Endodermal cell (in vitro differentiated cells): ENCODE results near the gene HSPB1. TPM values are rescaled to one million over a fixed set of nuclear protein-coding genes. Genes with fewer than 3 reads are reported as not detected.

ENCODE experiments used
- DNase-seq: peaks from one replicate; pipeline ENCODE4 v3.0.0-alpha.2; 2017
- H3K27ac ChIP-seq: 2 replicates; pipeline ENCODE4 v1.5.1; 2013; ENCODE audit warnings: mild to moderate bottlenecking, low read depth, low read length, moderate library complexity
- H3K27me3 ChIP-seq: 2 replicates; pipeline ENCODE4 v1.6.1; 2013; ENCODE audit warnings: mild to moderate bottlenecking, low read length, moderate library complexity; ENCODE audit not compliant: insufficient read depth, control insufficient read depth, poor library complexity, severe bottlenecking
- H3K36me3 ChIP-seq: 2 replicates; pipeline ENCODE4 v1.7.0; 2013; ENCODE audit warnings: mild to moderate bottlenecking, low read length, moderate library complexity; ENCODE audit not compliant: control insufficient read depth, insufficient read depth
- H3K4me1 ChIP-seq: one replicate; pipeline ENCODE4 v1.7.0; 2013; ENCODE audit warnings: low read length; ENCODE audit not compliant: control insufficient read depth, insufficient read depth
- H3K4me3 ChIP-seq: 2 replicates; pipeline ENCODE4 v1.5.1; 2013; ENCODE audit warnings: mild to moderate bottlenecking, low read length, moderate library complexity
- H3K9ac ChIP-seq: 2 replicates; pipeline ENCODE4 v1.6.1; 2013; ENCODE audit warnings: mild to moderate bottlenecking, low read length, moderate library complexity; ENCODE audit not compliant: poor library complexity, severe bottlenecking; ENCODE audit errors: extremely low read depth
- H3K9me3 ChIP-seq: 2 replicates; pipeline ENCODE4 v1.6.1; 2013; ENCODE audit warnings: mild to moderate bottlenecking, low read length, moderate library complexity; ENCODE audit not compliant: control insufficient read depth
- H3K27ac Mint-ChIP-seq: 2 replicates; pipeline ENCODE4 v1.8.0; 2020; ENCODE audit warnings: mixed read lengths
- H3K27me3 Mint-ChIP-seq: 2 replicates; pipeline ENCODE4 v1.8.0; 2021; ENCODE audit warnings: mild to moderate bottlenecking, mixed read lengths; ENCODE audit not compliant: insufficient read depth
- H3K36me3 Mint-ChIP-seq: 2 replicates; pipeline ENCODE4 v1.8.0; 2020; ENCODE audit warnings: low read depth, mixed read lengths
- H3K4me1 Mint-ChIP-seq: 2 replicates; pipeline ENCODE4 v1.8.0; 2020; ENCODE audit warnings: mixed read lengths
- H3K4me3 Mint-ChIP-seq: 2 replicates; pipeline ENCODE4 v1.8.0; 2020; ENCODE audit warnings: mild to moderate bottlenecking, moderate library complexity, mixed read lengths
- H3K9me3 Mint-ChIP-seq: 2 replicates; pipeline ENCODE4 v1.8.0; 2020; ENCODE audit warnings: mild to moderate bottlenecking, mixed read lengths
- CTCF ChIP-seq: fragments of 200-600 bp; sonication (generic); conservative IDR thresholded peaks from 2 replicates; pipeline ENCODE4 v1.5.0; 2021; ENCODE audit warnings: antibody characterized with exemption, mild to moderate bottlenecking
- WGBS, 2 experiments: methylation state at CpG; one replicate each; pipeline versions ENCODE4 v1.1.5 to v1.1.7; 2013; ENCODE audit warnings: missing lambda C conversion rate in 2 of 2, mixed read lengths in 1 of 2; ENCODE audit not compliant: insufficient coverage in 1 of 2, insufficient read length in 1 of 2; 5-methylcytosine and 5-hydroxymethylcytosine counted together
- total RNA-seq, 2 donors: library from RNA; stranded (reverse); fragmentation: NEBNext Ultra II Directional in 1 of 2; extraction: Animal tissue kit (Norgen Biotek cat#: 25700) in 1 of 2; gene quantifications; 2 replicates in 1 of 2; 3 replicates in 1 of 2; pipeline ENCODE4 v1.2.1, GENCODE V29; 2021

Gene HSPB1
- total RNA-seq, 2 donors from 2014 or later = 244 to 248 TPM

- no peak overlapping the region for H3K4me3 ChIP-seq
- H3K9me3 ChIP-seq = no peaks in the 10 kb centered on the region
- Mint-ChIP-seq H3K4me1 (peaks cover 4% of the 10 kb centered on the region), H3K9me3 (no peaks in the 10 kb centered on the region), H3K4me3 (no peak overlapping the region), H3K36me3 (peaks cover 65% of the 10 kb centered on the region), H3K27ac (no peak overlapping the region), H3K27me3 (no peaks in the 10 kb centered on the region)
- 93 to 98% methylated on average over 4 of the region's 4 CpGs for WGBS, 2 experiments
- no peak overlapping the region for H3K9ac ChIP-seq
- no peak for DNase-seq
- no peak overlapping the region for H3K27ac ChIP-seq
- H3K27me3 ChIP-seq = no peaks in the 10 kb centered on the region
- no peak for TF ChIP-seq CTCF
- no peaks in the 10 kb centered on the region for H3K4me1 ChIP-seq
- H3K36me3 ChIP-seq = peaks cover 88% of the 10 kb centered on the region
These were observed 27.8 kb downstream of the HSPB1 start for GRCh38 chr7:76330261-76330660.

- no peaks in the 10 kb centered on the region for H3K9me3 Mint-ChIP-seq
- H3K36me3 ChIP-seq = peaks cover 88% of the 10 kb centered on the region
- H3K4me3 Mint-ChIP-seq = no peak overlapping the region
- peaks cover 65% of the 10 kb centered on the region for H3K36me3 Mint-ChIP-seq
- no peak overlapping the region for H3K27ac ChIP-seq
- peak; percentile 52 for TF ChIP-seq CTCF
- H3K27ac Mint-ChIP-seq = no peak overlapping the region
- no peak for DNase-seq
- H3K9me3 ChIP-seq = no peaks in the 10 kb centered on the region
- H3K4me1 Mint-ChIP-seq = peaks cover 4% of the 10 kb centered on the region
- no peaks in the 10 kb centered on the region for H3K4me1 ChIP-seq
- no peaks in the 10 kb centered on the region for H3K27me3 ChIP-seq
- H3K4me3 ChIP-seq = no peak overlapping the region
- H3K9ac ChIP-seq = no peak overlapping the region
- 80 to 94% methylated on average over 1 to 5 of the region's 5 CpGs for WGBS, 2 experiments
- no peaks in the 10 kb centered on the region for H3K27me3 Mint-ChIP-seq
These were observed 28.2 kb downstream of the HSPB1 start for GRCh38 chr7:76330673-76331072.

GRCh38 chr7:76332078-76332477 is 29.6 kb downstream of the HSPB1 start:
- peaks cover 10% of the 10 kb centered on the region for H3K4me1 Mint-ChIP-seq
- WGBS, 2 experiments = 92 to 96% methylated on average over 8 to 9 of the region's 9 CpGs
- no peaks in the 10 kb centered on the region for H3K9me3 Mint-ChIP-seq
- peaks cover 83% of the 10 kb centered on the region for H3K36me3 ChIP-seq
- DNase-seq = no peak
- H3K4me3 ChIP-seq = no peak overlapping the region
- no peak overlapping the region for H3K27ac ChIP-seq
- H3K36me3 Mint-ChIP-seq = peaks cover 62% of the 10 kb centered on the region
- no peaks in the 10 kb centered on the region for H3K27me3 Mint-ChIP-seq
- H3K27me3 ChIP-seq = no peaks in the 10 kb centered on the region
- no peaks in the 10 kb centered on the region for H3K9me3 ChIP-seq
- peak overlapping the region; percentile 81 for H3K27ac Mint-ChIP-seq
- no peaks in the 10 kb centered on the region for H3K4me1 ChIP-seq
- H3K9ac ChIP-seq = no peak overlapping the region
- no peak for TF ChIP-seq CTCF
- H3K4me3 Mint-ChIP-seq = no peak overlapping the region
